GM21786 (cell line): ENCODE measurements around the gene EZH1.

Source experiments
- ATAC-seq: cut with Tn5 transposase; IDR thresholded peaks from one replicate; pipeline ENCODE4 v1.9.1; 2021; ENCODE audit not compliant: unreplicated experiment

EZH1 gene

DNA sequence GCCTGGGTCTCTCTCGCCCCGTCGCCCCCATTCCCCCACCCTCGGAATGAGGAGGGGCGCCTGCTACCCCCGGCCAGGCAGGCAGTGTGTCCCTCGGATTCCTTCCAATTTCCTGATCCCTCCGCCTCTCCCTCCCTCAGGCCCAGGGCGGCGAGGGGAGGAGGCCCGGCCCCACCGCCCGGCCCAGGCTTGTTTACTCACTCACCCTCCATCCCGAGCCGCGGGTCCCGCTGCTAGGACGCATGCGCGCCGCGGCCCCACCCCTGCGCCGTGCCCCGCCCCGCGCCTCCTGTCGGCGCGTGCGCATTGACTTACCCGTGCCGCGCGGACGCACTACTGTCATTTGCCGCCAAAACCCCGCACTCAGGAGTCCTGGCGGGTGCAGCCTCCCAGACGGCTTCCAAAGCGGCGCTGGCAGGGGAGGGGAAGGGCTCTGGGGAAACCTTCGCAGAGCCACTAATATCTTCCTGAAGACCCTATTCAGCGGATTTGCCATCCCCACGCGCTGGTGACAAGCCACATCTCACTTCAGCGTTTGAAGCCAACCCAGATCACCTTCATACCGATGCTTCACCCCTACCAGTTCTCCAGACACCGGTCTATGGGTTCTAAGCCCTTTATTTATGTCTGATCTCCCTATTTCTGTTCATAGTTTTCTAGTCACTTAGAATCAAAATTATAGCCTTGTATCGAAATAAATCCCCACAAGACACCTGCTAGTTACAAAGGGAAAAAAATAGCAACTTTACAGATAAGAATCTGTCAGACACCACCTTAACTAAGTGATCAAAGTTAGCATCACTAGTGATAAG, at the start of gene EZH1:
Gene EZH1, minus strand, starts transcription at position 235 of the 812 bp plus-strand sequence. CDS start 16,099 bp downstream, outside the sequence.
- ATAC-seq, result peak; percentile 60

GRCh38 chr17:42792545-42792944, 47.7 kb upstream of the EZH1 start:
- ATAC-seq, result no peak

DNA sequence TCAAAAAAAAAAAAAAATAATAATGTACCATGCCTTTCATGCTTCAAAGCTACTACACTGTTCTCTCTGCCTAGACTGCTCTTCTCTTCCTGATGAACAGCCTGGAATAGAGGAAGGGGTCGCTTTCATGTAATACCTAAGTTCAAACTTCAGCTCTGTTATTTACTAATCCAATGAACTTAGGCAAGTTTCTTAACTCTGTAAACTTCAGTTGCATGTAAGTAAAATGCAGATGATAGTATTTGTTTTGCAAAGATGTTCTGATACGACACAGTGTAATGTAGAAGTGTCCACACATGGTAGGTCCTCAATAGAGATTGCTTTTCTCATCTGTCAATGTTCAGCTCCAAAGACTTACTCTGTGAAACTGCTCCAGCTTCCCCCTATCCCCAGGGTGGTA, 47.1 kb upstream of the EZH1 start:
- ATAC-seq, result no peak

DNA sequence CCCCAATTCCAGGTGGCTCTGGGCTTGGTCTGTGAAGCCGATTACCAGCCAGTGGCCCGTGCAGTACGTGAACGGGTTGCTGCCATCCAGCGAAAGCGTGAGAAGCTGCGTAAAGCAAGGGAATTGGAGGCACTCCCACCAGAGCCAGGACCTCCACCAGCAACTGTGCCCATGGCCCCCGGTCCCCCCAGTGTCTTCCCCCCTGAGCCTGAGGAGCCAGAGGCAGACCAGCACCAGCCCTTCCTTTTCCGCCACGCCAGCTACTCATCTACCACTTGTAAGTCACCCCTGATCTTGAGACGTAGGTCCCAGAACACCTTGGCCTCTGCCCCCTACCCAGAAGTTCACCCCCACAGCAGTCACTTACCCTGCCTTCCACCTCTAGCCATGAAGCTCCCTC, 42.4 kb upstream of the EZH1 start:
- ATAC-seq, result no peak

DNA sequence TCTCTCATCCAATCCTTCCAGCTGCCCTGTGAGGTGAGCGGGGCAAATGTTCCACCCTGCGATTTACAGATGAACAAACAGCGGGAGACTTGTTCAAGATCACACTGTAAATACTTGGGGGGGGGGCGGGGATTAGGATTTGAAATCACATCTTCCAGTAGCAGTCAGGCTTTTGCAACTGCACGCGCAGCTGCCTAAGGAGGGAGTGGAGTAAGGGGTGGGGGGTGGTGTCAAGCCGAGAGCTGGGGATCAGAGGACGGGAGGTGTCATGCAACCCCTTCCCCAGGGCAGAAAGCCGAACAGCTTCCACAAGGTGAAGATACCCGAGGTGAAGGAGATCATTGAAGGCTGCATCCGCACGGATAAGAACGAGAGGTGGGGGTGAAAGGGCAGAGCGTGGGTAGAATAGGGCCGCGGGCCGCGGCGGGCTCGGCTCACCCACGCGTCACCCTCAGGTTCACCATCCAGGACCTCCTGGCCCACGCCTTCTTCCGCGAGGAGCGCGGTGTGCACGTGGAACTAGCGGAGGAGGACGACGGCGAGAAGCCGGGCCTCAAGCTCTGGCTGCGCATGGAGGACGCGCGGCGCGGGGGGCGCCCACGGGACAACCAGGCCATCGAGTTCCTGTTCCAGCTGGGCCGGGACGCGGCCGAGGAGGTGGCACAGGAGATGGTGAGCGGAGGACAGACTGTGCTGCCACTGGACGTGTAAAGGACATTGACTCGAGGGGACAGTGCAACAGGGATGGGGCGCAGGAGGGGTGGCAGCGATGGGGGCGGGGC, 40.2 kb upstream of the EZH1 start:
- no peak for ATAC-seq

GRCh38 chr17:42784409-42784808, 39.6 kb upstream of the EZH1 start:
- ATAC-seq, result no peak

DNA sequence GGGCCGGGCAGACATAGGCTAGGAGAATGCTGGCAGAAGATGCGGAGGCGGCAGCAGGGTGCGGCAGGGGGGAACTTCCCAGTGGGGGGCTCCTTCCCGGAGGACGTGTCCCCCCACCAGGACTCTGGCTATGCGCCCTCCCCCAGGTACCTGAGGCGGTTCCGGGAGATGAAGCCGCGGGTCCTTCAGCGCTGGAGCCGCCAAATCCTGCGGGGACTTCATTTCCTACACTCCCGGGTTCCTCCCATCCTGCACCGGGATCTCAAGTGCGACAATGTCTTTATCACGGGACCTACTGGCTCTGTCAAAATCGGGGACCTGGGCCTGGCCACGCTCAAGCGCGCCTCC, 38.9 kb upstream of the EZH1 start:
- no peak for ATAC-seq

- ATAC-seq, result no peak
These were observed 38.4 kb upstream of the EZH1 start for GRCh38 chr17:42783062-42783790.

DNA sequence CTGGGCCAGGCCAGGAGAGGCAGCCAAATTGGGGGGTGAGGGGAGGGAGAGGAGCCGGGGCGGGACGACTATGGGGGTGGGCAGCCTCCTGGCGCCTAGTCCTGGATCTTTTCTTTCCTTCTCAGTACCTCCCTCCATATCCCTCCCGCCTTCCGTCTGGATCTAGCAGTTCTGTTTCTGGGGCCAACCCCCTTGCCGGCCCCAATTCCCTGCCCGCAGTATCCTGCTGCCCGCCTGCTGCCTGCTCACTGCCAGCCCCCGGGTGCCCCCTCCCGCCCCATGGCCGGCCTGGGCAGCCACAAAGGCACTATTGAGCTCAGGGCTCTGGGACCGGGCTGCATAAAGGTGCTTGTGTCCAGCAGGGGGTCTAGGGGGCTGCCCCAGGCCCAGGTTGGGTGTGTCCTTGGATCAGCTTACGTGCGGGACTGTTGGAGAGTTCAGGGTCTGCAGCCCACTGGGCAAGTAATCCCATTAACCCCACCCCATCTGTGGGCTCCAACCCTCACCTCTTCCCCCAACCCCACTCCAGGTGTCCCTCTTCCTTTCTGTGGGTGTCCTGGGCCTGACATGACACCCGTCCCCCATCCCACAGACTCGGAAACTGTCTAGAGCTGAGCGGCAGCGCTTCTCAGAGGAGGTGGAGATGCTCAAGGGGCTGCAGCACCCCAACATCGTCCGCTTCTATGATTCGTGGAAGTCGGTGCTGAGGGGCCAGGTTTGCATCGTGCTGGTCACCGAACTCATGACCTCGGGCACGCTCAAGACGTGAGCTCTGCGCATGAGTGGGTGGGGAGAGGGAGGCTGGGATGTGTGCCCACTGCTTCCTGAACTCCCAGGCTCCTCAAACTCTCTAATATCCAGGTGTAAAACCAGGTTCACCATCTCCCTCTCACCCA, 37.6 kb upstream of the EZH1 start:
- no peak for ATAC-seq

- no peak for ATAC-seq
These were observed 36.9 kb upstream of the EZH1 start for GRCh38 chr17:42781639-42782165.

GRCh38 chr17:42780851-42781638, 36.2 kb upstream of the EZH1 start:
- no peak for ATAC-seq

DNA sequence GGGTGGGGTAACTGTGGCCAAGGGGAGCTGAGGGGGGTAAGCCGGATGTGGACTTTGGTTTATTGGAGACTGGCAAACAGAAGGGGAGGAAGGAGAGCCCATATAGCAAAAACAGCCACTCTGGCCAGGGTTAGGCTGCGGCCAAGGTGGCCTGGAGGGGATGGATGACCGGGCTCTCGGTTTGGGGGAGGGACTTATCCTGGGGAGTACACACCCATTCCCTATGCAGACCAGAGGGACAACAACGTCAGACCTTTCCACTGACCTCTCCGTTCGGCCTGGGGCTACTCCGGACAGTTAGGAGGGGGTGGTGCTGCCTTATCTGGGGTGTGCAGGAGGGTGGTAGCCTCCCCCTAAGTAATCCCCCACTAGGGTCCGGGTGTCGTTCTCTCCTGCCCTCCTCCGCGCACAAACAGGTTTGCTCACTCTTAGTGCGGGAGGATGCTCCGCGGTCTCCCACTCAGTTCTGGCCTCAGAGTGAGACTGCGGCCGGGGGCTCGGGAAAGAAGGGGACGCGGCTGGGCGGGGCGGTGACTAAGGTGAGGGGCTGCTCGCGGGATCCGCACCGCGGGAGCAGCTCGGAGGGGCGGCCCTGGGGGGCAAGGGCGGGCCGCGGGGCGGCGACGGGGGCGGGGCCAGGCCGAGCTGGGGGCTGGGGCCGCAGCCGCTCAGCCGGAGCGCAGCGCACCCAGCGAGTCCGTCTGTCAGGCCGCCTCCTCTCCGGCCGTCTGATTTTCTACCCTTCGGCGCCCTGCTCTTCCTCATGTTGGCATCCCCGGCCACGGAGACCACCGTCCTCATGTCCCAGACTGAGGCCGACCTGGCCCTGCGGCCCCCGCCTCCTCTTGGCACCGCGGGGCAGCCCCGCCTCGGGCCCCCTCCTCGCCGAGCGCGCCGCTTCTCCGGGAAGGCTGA, 35.4 kb upstream of the EZH1 start, which contains the start of gene WNK4:
Gene WNK4, plus strand, starts transcription at position 675 of the 915 bp plus-strand sequence. Its CDS starts 89 bp downstream, at position 764.
- no peak for ATAC-seq

- ATAC-seq, result no peak
These were observed 34.6 kb upstream of the EZH1 start for GRCh38 chr17:42779304-42779935.

DNA sequence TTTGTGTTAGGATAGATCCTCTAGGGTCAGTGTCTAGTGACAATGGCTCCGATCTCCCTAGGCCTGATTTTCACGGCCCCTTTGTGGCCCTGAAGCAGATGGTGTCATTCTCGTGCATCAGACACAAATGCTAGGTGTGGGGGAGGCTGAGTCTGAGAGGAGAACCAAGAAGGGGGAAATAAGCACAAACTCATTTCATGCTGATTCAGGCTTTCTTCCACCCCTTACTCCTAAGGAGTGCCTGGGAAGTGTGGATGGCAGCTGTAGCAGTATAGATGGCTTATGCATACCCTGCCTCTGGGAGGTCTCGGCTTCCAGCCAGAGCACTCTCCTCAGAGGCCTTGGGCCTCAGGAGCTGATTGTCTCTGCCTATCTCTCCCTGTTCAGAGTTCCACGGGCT, 33.7 kb upstream of the EZH1 start:
- no peak for ATAC-seq

- no peak for ATAC-seq
These were observed 30.8 kb upstream of the EZH1 start for GRCh38 chr17:42775534-42776098.

DNA sequence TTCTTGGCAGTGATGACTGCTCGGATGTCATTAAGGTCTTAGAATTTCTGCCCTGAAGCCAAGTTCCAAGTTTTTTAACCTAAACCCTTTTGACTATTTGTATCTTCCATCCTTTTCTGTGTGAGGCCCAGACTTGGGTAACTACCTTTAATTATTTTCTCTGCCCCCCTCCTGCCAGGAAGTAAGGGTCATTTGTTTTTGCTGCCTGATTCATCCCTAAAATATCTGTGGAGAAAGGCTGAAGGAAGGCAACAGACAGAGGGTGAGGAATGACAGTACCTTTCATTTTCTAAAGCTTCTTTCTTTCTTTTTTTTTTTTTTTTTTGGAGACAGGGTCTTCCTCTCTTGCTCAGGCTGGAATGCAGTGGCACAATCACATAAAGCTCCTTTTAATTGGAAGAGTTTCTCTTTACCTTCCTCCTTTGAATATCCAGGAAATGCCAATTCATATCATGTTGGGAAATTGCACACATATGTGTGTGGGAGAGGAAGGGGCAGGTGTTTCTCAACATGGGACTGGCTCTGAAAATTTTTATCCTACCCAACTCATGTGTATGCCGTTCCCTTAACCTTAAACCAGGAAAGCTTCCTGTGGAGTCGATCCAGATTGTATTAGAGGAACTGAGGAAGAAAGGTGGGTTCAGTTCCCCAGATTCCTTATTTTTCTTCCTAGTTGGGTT, 29.4 kb upstream of the EZH1 start:
- ATAC-seq, result no peak
